ENCODE results near the gene CLEC2A.
A peak's percentile ranks its signal among the peaks of the same experiment; 100 is the strongest.

The CLEC2A gene

GRCh38 chr12:9933958-9934357 is 1.8 kb upstream of the CLEC2A start:
- DNase-seq (ENCODE audit: low read depth) = no peak

DNA sequence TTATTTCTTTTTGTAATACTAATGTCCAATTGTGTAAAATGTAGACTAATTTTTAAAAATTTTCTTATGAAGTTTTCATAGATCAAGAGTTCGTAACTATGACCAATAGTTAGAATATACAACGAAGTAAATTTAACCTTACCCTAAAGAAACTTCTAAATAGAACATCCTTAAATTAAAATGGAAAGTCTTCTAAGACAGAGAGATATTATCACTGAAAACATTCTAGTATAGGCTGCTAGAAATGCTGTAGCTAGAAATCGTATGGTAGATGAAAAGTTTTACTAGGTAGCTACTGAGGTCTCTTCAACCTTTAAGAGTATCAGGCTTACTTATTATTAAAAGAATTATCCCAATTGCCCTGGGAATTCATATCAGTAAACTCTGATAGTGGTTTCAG is 925 bp downstream of the CLEC2A start:
- no peak for DNase-seq (ENCODE audit: low read depth)

GRCh38 chr12:9928607-9929006 is 3.6 kb downstream of the CLEC2A start:
- no peak for DNase-seq (ENCODE audit: low read depth)

GRCh38 chr12:9926876-9927275 is 5.3 kb downstream of the CLEC2A start:
- DNase-seq (ENCODE audit: low read depth) = no peak

- DNase-seq (ENCODE audit: low read depth) = no peak
Measured at GRCh38 chr12:9925705-9926393, 6.3 kb downstream of the CLEC2A start.

DNA sequence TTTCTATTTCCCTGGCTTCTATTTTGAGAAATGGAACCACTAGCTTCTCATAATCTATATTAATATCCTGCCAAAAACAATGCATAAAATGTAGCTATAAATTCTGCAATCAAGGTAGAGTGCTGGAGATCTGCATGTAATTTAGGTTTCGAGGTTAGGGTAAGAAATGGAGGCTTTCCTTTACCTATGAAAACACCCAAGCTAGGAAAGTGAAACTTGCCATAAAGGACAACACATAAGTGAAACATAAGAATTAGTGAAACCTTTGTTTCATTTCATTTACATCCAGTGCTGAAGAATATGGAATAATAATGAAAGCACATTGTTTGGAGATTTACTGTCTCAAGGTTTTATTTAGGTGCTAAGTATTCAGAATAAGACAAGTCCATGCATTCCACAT is 9.7 kb downstream of the CLEC2A start:
- no peak for DNase-seq (ENCODE audit: low read depth)

DNA sequence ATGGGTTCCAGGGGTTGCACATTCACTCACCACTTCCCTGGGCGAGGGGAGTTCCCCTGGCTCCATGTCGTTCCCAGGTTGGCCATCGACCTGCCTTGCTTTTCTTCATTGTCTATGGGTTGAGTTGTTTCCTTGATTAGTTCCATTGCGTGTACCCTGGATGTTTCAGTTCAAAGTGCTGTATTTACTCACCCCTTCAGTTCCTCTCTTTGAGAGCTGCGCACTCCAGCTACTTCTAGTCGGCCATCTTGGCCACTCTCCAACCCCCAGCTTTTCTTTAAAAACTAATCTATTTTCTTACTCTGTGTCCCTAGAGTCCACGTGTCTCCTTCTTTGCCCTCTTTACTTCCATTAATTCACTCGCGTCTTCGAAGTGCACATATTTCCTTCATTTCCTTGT is 11.7 kb downstream of the CLEC2A start:
- no peak for DNase-seq (ENCODE audit: low read depth)

DNA sequence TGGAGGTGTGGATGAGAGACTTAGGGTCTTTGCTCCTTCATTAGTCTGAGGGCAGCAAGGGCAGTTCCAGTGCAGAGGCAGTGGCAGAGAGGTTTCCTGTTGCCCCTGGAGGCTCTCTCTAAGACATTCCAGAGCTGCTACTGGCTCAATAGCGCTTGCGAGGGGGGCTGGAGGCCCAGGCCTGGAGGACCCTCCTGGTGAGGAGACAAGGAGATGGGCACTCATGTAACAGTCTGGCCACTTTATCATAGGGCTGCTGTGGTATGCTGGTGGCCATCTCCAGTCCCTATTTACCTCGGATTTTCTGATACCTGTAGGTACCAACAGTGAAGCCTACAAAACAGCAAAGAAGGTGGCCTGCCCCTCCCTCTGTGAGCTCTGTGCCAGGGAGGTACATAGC is 12.7 kb downstream of the CLEC2A start:
- DNase-seq (ENCODE audit: low read depth) = no peak

GRCh38 chr12:9911708-9912107 is 20.5 kb downstream of the CLEC2A start:
- no peak for DNase-seq (ENCODE audit: low read depth)

GRCh38 chr12:9910716-9911421 is 21.3 kb downstream of the CLEC2A start:
- DNase-seq (ENCODE audit: low read depth) = no peak

- DNase-seq (ENCODE audit: low read depth) = no peak
Measured at GRCh38 chr12:9909724-9910123, 22.4 kb downstream of the CLEC2A start.

- DNase-seq (ENCODE audit: low read depth) = no peak
Measured at GRCh38 chr12:9908350-9908749, 23.8 kb downstream of the CLEC2A start.

DNA sequence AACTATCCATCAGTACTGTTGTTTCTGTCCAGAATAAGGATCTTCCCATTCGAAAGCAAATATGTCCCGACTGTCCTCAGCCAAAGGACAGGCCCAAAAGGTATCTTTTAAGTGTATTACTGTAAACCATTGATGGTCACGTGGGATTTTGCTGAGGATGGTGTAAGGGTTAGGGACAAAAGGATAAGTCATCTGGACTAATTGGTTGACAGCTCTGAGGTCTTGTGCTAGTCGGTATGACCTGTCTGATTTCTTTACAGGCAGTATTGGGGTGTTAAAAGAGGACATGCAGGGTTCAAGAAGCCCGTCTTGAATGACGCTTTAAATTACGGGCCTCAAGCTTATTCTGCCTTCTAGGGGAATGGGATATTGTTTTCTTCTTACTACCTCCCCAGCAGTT is 24.4 kb downstream of the CLEC2A start:
- no peak for DNase-seq (ENCODE audit: low read depth)

DNA sequence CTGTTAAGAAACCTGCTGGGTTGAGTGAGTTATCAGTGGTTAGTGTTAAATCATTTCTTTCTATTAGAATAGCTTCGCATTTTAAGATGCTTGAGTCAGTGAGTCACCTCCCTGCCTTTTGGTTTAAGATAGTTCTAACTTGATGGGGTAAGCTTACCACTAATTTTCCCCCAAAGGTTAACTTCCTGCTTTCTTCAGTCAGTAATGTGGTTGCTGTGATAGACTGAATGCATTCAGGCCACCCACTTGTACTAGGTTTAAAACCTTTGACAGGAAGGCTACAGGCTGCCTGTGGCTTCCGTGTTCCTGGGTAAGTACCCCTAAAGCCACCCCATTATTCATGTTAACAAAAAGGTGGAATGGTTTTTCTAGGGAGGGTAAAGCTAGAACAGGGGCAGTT is 25.3 kb downstream of the CLEC2A start:
- DNase-seq (ENCODE audit: low read depth) = peak; percentile 34

DNA sequence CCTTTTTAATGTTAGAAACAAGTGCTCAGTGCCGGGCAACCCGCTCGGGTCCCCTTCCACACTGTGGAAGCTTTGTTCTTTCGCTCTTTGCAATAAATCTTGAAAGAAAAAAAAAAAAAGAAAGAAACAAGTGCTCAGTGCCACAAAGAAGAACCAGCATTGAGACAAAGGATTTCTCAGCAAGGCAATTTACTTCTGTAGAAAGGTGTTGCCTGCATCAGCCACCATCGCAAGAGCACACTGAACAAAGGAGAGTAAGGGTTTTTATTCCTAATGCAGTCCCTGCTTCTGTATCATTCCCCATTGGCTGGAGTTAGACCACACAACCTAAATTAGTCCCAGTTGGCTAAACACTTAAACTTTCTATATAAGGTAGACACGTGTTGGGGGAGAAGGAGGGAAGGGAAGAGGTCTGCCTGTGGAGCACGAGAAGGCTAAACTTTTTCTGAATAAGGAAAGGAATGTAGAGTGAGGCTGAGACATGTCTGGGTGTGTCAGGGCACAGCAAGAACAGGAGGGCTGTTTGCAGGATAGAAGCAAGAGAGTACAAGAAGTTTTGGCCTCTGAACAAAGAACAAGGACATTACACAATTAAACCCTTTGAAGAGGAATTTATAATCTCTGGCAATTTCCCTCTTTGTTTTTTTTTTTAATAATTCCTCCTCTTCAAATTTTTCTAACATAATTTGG is 29.5 kb downstream of the CLEC2A start:
- no peak for DNase-seq (ENCODE audit: low read depth)

- no peak for DNase-seq (ENCODE audit: low read depth)
Measured at GRCh38 chr12:9900930-9901329, 31.2 kb downstream of the CLEC2A start.

GRCh38 chr12:9899209-9899608 is 33.0 kb downstream of the CLEC2A start:
- no peak for DNase-seq (ENCODE audit: low read depth)

DNA sequence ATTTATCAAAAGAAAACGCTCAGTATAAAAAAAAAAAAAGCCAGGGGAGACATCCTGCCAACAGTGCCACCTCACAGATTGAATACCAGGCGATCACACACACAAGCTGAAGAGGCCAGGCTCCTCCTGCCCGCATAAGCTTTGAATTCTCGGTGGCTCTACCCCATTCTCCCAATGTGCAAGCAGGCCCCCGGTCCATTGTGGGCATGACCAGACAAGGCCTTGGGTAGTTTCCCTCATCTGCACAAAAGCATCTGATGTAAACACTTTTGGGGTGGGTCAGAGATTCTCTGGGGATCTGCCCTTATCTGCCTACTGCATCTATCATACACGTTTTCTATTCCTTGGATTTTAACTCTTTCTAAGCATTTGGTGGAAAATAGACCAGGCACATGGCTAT is 34.6 kb downstream of the CLEC2A start:
- no peak for DNase-seq (ENCODE audit: low read depth)

- DNase-seq (ENCODE audit: low read depth) = no peak
Measured at GRCh38 chr12:9895215-9895971, 36.8 kb downstream of the CLEC2A start.

- DNase-seq (ENCODE audit: low read depth) = no peak
Measured at GRCh38 chr12:9888665-9889273, 43.4 kb downstream of the CLEC2A start.

- no peak for DNase-seq (ENCODE audit: low read depth)
Measured at GRCh38 chr12:9883175-9883574, 49.0 kb downstream of the CLEC2A start.

DNA sequence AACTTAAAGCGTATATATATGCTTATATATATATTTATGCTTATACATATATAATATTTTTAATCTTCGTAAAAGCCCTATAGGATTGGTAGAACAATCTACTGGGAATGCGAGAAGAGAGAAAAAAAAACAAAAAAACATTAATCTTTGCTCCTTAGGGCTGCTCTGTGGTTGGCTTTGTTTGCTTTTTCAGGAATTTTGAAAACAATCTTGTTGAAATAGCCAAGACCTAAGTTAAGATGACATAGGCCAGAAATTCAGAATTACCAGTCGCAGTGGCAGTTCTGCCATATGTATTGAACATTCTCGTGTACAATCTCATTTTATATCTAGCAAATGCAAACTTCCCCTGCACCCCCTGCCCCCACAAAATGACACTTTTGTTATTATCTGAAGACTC is 50.2 kb downstream of the CLEC2A start:
- no peak for DNase-seq (ENCODE audit: low read depth)
